NCI-H510A treated with DMSO at 0.1 percent for 48 hours (cell line): ENCODE results near the gene FAM110A.
"Not testable (repeated sequence)": the region's sequence is repeated elsewhere in the genome, so short reads cannot be mapped to it uniquely, and the experiment has no call there.

Experiments used
- DNase-seq: peaks from one replicate; lab custom pipeline; 2025; lab: John Stamatoyannopoulos, UW

Gene FAM110A

GRCh38 chr20:833450-834150, at the start of gene FAM110A:
FAM110A (plus strand) TSS chr20:833715; CDS start chr20:844805, 11,090 bp downstream.
- peak; percentile 95 for DNase-seq

GRCh38 chr20:787825-788224, 45.7 kb upstream of the FAM110A start:
- DNase-seq: no peak

- no peak for DNase-seq
Measured at GRCh38 chr20:791056-791455, 42.5 kb upstream of the FAM110A start.

DNA sequence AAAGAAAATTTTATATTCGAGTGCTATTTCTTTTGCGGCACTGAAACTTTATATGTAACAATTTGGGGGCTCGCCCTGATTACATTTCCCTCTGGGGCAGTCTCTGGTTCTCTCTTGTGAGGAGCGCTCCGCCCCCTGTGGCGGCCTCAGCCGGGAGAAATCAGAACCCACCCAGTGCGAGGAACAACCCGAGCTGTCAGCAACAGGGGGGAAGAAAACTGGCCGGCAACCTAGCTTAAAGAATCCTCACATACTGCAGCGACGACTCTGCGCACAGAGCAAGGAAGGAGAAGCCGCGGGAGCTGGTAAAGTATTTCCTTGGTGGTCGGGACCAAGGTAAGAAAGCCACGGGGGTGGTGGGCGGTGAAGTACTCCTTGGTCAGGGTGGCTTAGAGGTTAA, 41.3 kb upstream of the FAM110A start:
- no peak for DNase-seq

- no peak for DNase-seq
Measured at GRCh38 chr20:796921-797320, 36.6 kb upstream of the FAM110A start.

GRCh38 chr20:798746-799145, 34.8 kb upstream of the FAM110A start:
- DNase-seq: not testable (repeated sequence)

GRCh38 chr20:800026-800425, 33.5 kb upstream of the FAM110A start:
- not testable (repeated sequence) for DNase-seq

DNA sequence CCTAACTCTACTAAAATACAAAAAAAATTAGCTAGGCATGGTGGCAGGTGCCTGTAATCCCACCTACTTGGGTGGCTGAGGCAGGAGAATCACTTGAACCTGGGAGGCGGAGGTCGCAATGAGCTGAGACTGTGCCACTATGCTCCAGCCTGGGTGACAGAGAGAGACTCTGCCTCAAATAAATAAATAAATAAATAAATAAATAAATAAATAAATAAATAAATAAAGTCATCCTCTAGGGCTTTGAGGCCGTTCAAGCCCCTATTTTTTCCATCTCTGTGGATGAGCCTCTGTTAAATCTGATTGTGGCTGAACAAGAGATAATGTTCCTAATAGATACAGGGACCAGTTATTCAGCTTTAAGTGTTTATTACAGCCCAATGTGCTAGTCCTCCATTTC, 31.8 kb upstream of the FAM110A start:
- DNase-seq: no peak

DNA sequence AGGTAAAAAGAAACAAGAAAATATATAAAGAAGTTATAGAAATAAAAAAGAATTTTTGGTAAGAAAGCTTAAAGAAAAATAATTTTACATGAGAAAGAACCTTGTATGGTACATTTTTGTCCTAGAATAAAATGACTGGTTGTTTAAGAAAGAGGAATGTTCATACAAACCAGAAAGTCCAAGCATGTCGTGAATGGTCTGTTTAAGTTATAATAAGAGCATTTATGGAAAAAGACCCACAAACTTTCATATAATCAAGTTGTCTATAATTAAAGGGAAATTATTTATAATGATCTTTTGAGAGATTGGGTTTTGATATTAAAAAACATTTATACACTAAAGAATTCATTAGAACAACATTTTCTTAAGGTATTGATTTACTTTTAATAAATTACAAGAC, 27.8 kb upstream of the FAM110A start:
- no peak for DNase-seq

DNA sequence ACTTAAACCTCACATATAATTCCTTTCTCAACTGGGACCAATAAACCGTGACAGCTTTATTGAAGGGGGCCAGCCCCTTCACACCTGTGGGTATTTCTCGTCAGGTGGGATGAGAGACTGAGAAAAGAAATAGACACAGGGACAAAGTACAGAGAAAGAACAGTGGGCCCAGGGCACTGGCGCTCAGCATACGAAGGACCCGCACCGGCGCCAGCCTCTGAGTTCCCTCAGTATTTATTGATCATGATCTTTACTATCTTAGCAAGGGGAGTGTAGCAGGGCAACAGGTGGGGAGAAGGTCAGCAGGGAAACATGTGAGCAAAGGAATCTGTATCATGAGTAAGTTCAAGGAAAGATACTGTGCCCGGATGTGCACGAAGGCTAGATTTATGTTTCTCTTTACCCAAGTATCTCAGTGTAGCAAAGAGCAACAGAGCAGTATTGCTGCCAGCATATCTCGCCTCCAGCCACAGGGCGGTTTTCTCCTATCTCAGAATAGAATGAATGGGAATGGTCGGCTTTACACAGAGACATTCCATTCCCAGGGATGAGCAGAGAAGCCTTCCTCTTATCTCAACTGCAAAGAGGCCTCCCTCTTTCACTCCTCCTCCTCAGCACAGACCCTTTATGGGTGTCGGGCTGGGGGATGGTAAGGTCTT, 21.6 kb upstream of the FAM110A start:
- DNase-seq: not testable (repeated sequence)

DNA sequence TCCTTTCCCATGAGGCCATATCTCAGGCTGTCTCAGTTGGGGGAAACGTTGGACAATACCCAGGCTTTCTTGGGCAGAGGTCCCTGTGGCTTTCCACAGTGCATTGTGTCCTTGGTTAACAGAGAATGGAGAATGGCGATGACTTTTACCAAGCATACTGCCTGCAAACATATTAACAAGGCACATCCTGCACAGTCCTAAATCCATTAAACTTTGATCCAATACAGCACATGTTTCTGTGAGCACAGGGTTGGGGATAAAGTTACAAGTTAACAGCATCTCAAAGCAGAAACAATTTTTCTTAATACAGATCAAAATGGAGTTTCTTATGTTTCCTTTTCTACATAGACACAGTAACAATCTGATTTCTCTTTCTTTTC, 21.1 kb upstream of the FAM110A start:
- not testable (repeated sequence) for DNase-seq

- DNase-seq: no peak
Measured at GRCh38 chr20:813390-813789, 20.1 kb upstream of the FAM110A start.

GRCh38 chr20:815226-815625, 18.3 kb upstream of the FAM110A start:
- DNase-seq: no peak

DNA sequence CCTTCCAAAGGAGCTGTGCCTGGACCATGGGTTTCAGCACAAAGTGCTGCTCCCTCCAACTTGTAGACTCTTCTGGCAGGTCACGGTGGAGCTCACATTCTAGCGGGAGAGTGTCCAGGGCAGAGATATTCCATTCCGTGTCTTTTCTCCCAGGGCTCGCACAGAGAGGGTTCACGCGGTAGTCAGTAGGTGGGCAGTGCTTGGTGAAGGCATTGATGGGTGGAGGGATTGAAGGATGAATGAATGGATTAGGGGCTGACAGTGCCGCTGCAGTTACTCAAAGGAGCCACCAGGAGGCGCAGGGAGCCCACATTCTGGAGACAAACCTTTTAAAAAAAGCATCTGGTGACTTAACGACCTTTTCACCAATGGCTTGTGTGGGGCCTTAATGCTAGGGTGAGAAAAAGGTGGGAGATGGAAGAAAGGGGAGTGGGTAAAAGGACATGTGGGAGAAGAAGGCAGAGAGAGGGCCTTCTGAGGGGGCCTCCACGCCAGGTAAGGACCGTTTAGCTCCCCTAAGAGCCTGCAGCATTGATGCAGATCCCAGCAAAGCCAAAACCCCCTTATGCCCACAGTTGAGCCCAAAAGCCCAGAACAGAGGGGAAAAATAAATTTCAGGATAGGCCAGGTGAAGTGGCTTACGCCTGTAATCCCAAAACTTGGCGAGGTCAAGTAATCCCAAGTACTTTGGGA, 17.5 kb upstream of the FAM110A start:
- DNase-seq: peak; percentile 75

DNA sequence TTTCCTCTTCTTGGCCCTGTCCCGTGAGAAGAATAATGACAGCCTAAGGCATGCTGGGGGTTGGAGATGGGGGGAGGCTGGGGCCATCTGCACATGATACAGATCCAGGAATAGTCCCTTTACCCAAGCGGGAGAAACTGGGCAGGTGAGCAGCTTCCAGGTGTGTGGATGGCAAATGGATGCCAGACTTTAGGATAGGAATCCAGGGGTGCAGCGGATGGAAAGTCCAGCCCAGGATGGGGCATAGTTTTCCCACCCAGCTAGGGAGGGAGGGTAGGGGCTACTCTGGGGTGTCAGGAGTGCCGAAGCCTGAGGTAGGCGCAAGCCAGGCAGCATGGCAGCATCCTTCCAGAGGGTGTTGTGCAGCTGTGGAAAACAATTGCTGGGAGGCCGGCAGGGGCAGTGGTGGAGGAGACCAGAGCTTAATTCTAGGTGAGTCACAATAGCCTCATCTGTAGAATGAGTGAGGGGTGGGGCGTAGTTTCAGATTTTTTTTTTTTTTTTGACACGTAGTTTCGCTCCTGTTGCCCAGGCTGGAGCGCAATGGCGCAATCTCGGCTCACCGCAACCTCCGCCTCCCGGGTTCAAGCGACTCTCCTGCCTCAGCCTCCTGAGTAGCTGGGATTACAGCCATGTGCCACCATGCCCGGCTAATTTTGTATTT, 15.4 kb upstream of the FAM110A start:
- DNase-seq: no peak

GRCh38 chr20:819680-820322, 13.7 kb upstream of the FAM110A start:
- no peak for DNase-seq

GRCh38 chr20:820323-820953, 13.1 kb upstream of the FAM110A start:
- DNase-seq: no peak

DNA sequence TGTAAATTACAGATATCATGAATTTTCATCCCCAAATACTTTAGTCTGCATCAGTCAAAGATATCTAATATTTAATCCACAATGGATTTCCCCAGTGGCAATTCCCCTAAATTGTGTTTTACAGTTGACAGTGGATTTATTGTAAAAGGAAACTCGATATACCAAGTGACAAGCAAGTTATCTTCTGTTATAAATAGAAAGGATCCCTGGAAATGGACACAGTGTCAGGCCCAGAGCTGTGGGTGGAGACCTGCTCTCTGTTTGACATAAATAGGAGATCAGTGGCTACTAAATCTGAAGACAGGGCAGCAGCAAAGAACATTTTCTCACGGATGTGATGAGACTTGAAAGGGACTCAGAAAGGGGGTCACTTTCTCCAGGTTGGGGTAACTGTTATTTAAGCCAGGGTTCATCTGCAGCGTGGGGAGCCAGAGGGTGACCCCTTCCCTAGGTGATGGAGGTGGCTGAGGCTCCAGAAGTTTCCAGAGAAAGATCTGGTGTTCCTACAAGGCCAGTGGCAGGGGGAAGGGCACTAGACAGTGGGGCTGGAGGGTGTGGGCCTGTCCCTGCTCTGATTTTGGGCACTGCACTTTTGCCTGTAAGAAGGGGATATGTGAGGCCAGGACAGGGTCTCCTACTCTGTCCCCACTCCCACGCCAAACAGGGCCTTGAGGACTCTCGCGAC, 12.3 kb upstream of the FAM110A start:
- no peak for DNase-seq

DNA sequence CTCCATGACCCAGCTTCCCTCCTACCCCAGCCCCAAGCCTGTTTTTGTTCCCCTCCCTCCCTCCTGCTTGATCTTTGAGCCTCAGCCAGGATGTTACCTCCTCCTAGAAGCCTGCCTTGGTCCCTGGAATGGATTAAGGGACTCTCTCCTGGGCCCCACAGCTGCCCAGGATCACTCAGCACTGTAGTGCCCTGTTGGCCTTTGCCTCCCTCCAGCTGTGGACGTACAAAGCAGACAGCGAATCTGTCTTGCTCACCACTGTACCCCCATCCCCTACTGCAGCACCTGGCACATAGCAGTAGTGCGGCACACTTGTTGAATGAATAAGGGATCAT, 11.8 kb upstream of the FAM110A start:
- no peak for DNase-seq

DNA sequence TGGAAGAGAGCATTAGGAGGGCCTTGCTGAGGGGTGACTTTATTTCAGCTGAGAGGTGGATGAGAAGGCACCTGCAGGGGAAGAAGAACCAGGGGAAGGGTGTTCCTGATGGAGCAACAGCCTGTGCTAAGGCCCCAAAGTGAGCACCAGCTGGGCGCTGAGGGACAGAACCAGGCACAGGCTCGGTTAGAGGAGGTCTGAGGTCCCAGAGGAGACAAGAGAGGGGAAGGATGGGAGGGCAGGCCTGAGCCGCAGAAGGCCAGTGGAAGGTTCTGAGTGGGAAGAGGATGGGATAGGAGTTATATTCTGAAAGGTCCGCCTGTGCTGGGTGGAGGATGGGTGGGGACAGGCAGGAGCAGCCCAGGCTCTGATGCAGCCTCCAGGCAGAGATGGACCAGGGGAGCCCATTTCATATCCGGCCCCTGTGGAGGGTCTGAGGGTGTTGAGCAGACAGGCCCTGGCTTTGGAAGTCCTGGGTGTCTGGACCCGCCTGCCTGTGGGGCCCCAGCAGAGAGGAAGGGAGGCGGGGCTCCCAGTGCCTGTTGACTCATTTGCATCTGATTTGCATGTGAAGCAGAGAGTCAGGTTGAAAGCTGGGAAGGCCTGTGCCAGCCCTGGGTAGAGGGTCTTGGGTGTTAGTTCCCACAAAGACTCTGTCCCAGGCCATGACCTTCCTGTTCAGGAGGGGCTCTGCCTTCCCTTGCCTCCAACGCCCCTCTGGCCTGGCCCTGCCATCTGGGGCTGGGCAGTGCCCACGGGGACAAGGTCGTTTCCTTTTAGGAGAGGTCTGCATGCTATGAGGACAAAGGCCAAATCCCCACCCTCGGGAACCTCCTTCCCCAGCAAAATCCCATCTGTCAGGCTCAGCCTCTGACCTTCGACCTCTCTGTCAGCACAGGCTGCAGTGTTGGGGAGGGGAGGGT, 10.6 kb upstream of the FAM110A start:
- no peak for DNase-seq
